Body of pancreas (tissue), 4 donors: ENCODE data around the gene RARB. TPM values are rescaled to one million over a fixed set of nuclear protein-coding genes. Genes with fewer than 3 reads are reported as not detected.

Experiments
- ATAC-seq: fragments of 150-250 bp; one replicate; pipeline ENCODE4 v1.9.1; 2016
- DNase-seq, 4 donors: peaks; one replicate each; pipeline ENCODE4 v3.0.0-alpha.2; 2019
- H3K27ac ChIP-seq, 4 donors: fragments of 200-600 bp; sonication (generic); 1 replicate in 3 of 4; 2 replicates in 1 of 4; pipeline versions ENCODE4 v1.5.1 to v1.6.1; 2016 to 2019; ENCODE audit warnings: mild to moderate bottlenecking in 1 of 4, mixed read lengths in 1 of 4, moderate library complexity in 1 of 4
- H3K27me3 ChIP-seq, 2 donors: fragments of 200-600 bp; sonication (generic); one replicate each; pipeline ENCODE4 v1.6.0; 2016; ENCODE audit warnings: mild to moderate bottlenecking in 1 of 2
- H3K36me3 ChIP-seq, 2 donors: fragments of 200-600 bp; sonication (generic); replicated peaks in 1 of 2; 2 replicates each; pipeline ENCODE4 v1.5.1; 2016; ENCODE audit warnings: low read depth in 2 of 2; ENCODE audit not compliant: insufficient read depth in 1 of 2
- H3K4me1 ChIP-seq: fragments of 200-600 bp; sonication (generic); one replicate; pipeline ENCODE4 v1.6.0; 2016
- H3K4me3 ChIP-seq, 2 donors: fragments of 200-600 bp; sonication (generic); 1 replicate in 1 of 2; 2 replicates in 1 of 2; pipeline ENCODE4 v1.5.1; 2016 to 2019
- H3K9me3 ChIP-seq, 3 donors: fragments of 200-600 bp; sonication (generic); 1 replicate in 2 of 3; 2 replicates in 1 of 3; pipeline ENCODE4 v1.5.1; 2016
- CTCF ChIP-seq, 7 experiments: fragments of 450-650 bp in 4 of 7; fragments of 200-600 bp in 3 of 7; sonication (generic) in 3 of 7; IDR thresholded peaks; one replicate each; pipeline ENCODE4 v1.5.1; 2016 to 2019; ENCODE audit warnings: antibody characterized with exemption in 7 of 7
- POLR2A ChIP-seq, 3 donors: fragments of 450-650 bp; IDR thresholded peaks; one replicate each; pipeline ENCODE4 v1.6.1; 2016; ENCODE audit warnings: antibody characterized with exemption in 3 of 3, mild to moderate bottlenecking in 2 of 3
- WGBS, 2 donors: methylation state at CpG; one replicate each; pipeline ENCODE4 v1.1.5; 2017; 5-methylcytosine and 5-hydroxymethylcytosine counted together
- intact Hi-C: fragments of 100-400 bp; cut with DNase I; formaldehyde crosslinking; loops from one replicate; pipeline ENCODE4 v1.15.1; 2023
- total RNA-seq, 2 donors: library from RNA; depleted of rRNA; stranded (reverse); fragments of >200 nt; gene quantifications; one replicate each; pipeline ENCODE4 v1.1.0, GENCODE V29; 2016

The RARB gene
- total RNA-seq, 2 donors from 2014 or later = 1.8 to 3.0 TPM

- peaks cover 34% of the 10 kb centered on the region for H3K4me1 ChIP-seq
- H3K36me3 ChIP-seq = no peaks in the 10 kb centered on the region
- intact Hi-C loops = no loop called here
- no peaks in the 10 kb centered on the region for H3K9me3 ChIP-seq
- ATAC-seq (no peak), DNase-seq (no peak)
- no peak overlapping the region for H3K4me3 ChIP-seq
- peak overlapping the region in 3 of 4 donors; percentile 9 to 68 (median 47) for H3K27ac ChIP-seq
- no peak for TF ChIP-seq CTCF (IDR thresholded peaks at IDR 0.05)
- no peak for TF ChIP-seq POLR2A (IDR thresholded peaks at IDR 0.05)
- no peaks in the 10 kb centered on the region for H3K27me3 ChIP-seq
- WGBS, 2 donors = 10 to 31% methylated on average over 6 of the region's 6 CpGs
Observed at GRCh38 chr3:25428789-25429335, 799 bp downstream of the RARB start.

- ATAC-seq (peak; percentile 36), DNase-seq (peak in 3 of 4 donors; percentile 19 to 35 (median 28))
- H3K4me3 ChIP-seq = no peak overlapping the region
- H3K9me3 ChIP-seq = no peaks in the 10 kb centered on the region
- no peaks in the 10 kb centered on the region for H3K36me3 ChIP-seq
- H3K27me3 ChIP-seq = no peaks in the 10 kb centered on the region
- H3K27ac ChIP-seq = peak overlapping the region in 1 of 4 donors; percentile 68
- 10 to 12% methylated on average over 12 of the region's 12 CpGs for WGBS, 2 donors
- no peak for TF ChIP-seq CTCF (IDR thresholded peaks at IDR 0.05)
- TF ChIP-seq POLR2A (IDR thresholded peaks at IDR 0.05) = no peak
- peaks cover 34% of the 10 kb centered on the region for H3K4me1 ChIP-seq
- intact Hi-C loops = no loop called here
Observed at GRCh38 chr3:25429361-25430286, 1.6 kb downstream of the RARB start.

GRCh38 chr3:25430287-25430934 lies 2.3 kb downstream of the RARB start:
- intact Hi-C loops = no loop called here
- 5 to 15% methylated on average over 5 of the region's 5 CpGs for WGBS, 2 donors
- DNase-seq (no peak), ATAC-seq (no peak)
- Histone ChIP-seq H3K4me3 (no peak overlapping the region), H3K9me3 (no peaks in the 10 kb centered on the region), H3K27me3 (no peaks in the 10 kb centered on the region), H3K27ac (peak overlapping the region in 1 of 4 donors; percentile 68), H3K4me1 (peaks cover 34% of the 10 kb centered on the region), H3K36me3 (no peaks in the 10 kb centered on the region)
- TF ChIP-seq POLR2A (IDR thresholded peaks at IDR 0.05) (no peak), CTCF (IDR thresholded peaks at IDR 0.05) (no peak)

GRCh38 chr3:25430935-25431770 lies 3.1 kb downstream of the RARB start:
- H3K4me3 ChIP-seq = no peak overlapping the region
- intact Hi-C loops = no loop called here
- WGBS, 2 donors = 47 to 54% methylated on average over 6 of the region's 6 CpGs
- DNase-seq (no peak), ATAC-seq (no peak)
- peaks cover 34% of the 10 kb centered on the region for H3K4me1 ChIP-seq
- H3K27ac ChIP-seq = no peak overlapping the region
- H3K9me3 ChIP-seq = no peaks in the 10 kb centered on the region
- no peaks in the 10 kb centered on the region for H3K27me3 ChIP-seq
- no peaks in the 10 kb centered on the region for H3K36me3 ChIP-seq
- TF ChIP-seq CTCF (IDR thresholded peaks at IDR 0.05) (no peak), POLR2A (IDR thresholded peaks at IDR 0.05) (no peak)
